Fibroblast of villous mesenchyme (primary cell): ENCODE results near the gene VPS37D. TPM values are rescaled to one million over a fixed set of nuclear protein-coding genes. Genes with fewer than 3 reads are reported as not detected.

Source experiments
- DNase-seq: peaks from one replicate; pipeline ENCODE4 v3.0.0-alpha.2; 2010; ENCODE audit warnings: low read depth
- H3K4me3 ChIP-seq: 2 replicates; pipeline ENCODE4 v1.5.1; 2011; ENCODE audit warnings: low read depth, mild to moderate bottlenecking, low read length
- small RNA-seq: library from RNA; depleted of rRNA; stranded (forward); fragments of <200 nt; gene quantifications from one replicate; pipeline ENCODE3, GENCODE V24; 2012
- total RNA-seq: library from RNA; depleted of rRNA; stranded (reverse); fragments of >200 nt; gene quantifications from 2 replicates; pipeline ENCODE4 v1.2.3, GENCODE V29; 2012
- TF ChIP-seq, protein P1 (sequence below): IDR thresholded peaks from 2 replicates; pipeline ENCODE4 v1.5.1; 2012; ENCODE audit warnings: low read depth, mild to moderate bottlenecking, low read length; ENCODE audit not compliant: insufficient read depth

Gene VPS37D
- total RNA-seq, 1 donor = 3.0 TPM

DNA sequence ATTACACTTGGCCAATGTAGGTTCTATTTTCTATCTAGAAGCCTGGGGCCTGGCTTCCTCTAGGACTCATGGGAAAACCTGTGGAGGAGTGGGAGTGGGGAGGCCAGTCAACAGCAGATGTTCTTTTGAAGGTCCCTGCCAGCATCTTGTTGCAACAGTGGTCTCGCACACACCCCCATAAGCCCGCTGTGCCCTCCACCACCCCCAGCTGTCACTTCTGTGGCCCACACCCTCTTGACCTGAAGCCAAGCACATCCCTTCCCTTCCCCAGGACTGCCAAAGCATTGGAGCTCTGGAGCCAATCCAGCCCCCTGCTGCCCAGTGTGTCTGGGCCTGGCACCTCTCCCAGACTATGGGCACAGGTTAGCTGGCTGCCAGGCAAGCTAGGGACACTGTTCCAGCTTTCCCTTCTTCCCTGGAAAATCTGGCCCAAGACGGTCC lies 53.8 kb downstream of the VPS37D start:
- TF ChIP-seq, protein P1, sequence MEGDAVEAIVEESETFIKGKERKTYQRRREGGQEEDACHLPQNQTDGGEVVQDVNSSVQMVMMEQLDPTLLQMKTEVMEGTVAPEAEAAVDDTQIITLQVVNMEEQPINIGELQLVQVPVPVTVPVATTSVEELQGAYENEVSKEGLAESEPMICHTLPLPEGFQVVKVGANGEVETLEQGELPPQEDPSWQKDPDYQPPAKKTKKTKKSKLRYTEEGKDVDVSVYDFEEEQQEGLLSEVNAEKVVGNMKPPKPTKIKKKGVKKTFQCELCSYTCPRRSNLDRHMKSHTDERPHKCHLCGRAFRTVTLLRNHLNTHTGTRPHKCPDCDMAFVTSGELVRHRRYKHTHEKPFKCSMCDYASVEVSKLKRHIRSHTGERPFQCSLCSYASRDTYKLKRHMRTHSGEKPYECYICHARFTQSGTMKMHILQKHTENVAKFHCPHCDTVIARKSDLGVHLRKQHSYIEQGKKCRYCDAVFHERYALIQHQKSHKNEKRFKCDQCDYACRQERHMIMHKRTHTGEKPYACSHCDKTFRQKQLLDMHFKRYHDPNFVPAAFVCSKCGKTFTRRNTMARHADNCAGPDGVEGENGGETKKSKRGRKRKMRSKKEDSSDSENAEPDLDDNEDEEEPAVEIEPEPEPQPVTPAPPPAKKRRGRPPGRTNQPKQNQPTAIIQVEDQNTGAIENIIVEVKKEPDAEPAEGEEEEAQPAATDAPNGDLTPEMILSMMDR = no peak
- no peak overlapping the region for H3K4me3 ChIP-seq
- DNase-seq = no peak

Small RNA genes within 50 kb of the gene (small RNA-seq; reads per million reads assigned to genes)
- not detected for gene MIR4284

Other genes with a start within 250 kb of the VPS37D start
- 0.64 and 0.86 TPM in 2 replicates for gene FZD9, start 234.1 kb upstream of the VPS37D start, total RNA-seq
- gene BAZ1B, start 145.5 kb upstream of the VPS37D start, total RNA-seq = 57.0 and 64.3 TPM in 2 replicates
- 27.2 and 30.3 TPM in 2 replicates for gene BCL7B, start 110.1 kb upstream of the VPS37D start, total RNA-seq
- 64.4 and 68.7 TPM in 2 replicates for gene TBL2, start 89.3 kb upstream of the VPS37D start, total RNA-seq
- not detected in 2 replicates for gene MLXIPL, start 43.3 kb upstream of the VPS37D start, total RNA-seq
- 2.3 and 3.0 TPM in 2 replicates for gene DNAJC30, start 15.6 kb downstream of the VPS37D start, total RNA-seq
- gene BUD23, start 15.8 kb downstream of the VPS37D start, total RNA-seq = 38.0 and 39.7 TPM in 2 replicates
- gene STX1A, start 51.8 kb downstream of the VPS37D start, total RNA-seq = 6.8 and 8.2 TPM in 2 replicates
- gene ABHD11, start 71.0 kb downstream of the VPS37D start, total RNA-seq = 8.2 and 11.9 TPM in 2 replicates
- gene CLDN3, start 102.4 kb downstream of the VPS37D start, total RNA-seq = not detected in 2 replicates
- gene CLDN4, start 163.2 kb downstream of the VPS37D start, total RNA-seq = under 0.01 and 0.86 TPM in 2 replicates
- gene METTL27, start 174.7 kb downstream of the VPS37D start, total RNA-seq = 1.6 and 2.6 TPM in 2 replicates
- not detected in 2 replicates for gene TMEM270, start 193.3 kb downstream of the VPS37D start, total RNA-seq